GM10248 (cell line): ENCODE measurements around the gene LRP1.

Experiments used
- CTCF ChIA-PET: fragments of 300-600 bp; sonication (Branson Sonifier 250); formaldehyde crosslinking; extraction: SDS; loops from one replicate; lab custom pipeline; 2021; ENCODE audit warnings: antibody characterized with exemption; lab: Yijun Ruan, JAX
- POLR2A ChIA-PET: fragments of 350-650 bp; sonication (Branson Sonifier 250); formaldehyde crosslinking; extraction: SDS; loops from one replicate; lab custom pipeline; 2020; ENCODE audit warnings: antibody characterized with exemption; lab: Yijun Ruan, JAX
- DNase-seq: peaks from one replicate; pipeline ENCODE4 v3.0.0; 2012; ENCODE audit errors: extremely low spot score
- TF ChIP-seq, protein P1 (sequence below): IDR thresholded peaks from 2 replicates; pipeline ENCODE4 v1.5.1; 2012; ENCODE audit warnings: mild to moderate bottlenecking, low read depth; ENCODE audit errors: extremely low read depth, missing control alignments, control extremely low read depth

LRP1 gene

DNA sequence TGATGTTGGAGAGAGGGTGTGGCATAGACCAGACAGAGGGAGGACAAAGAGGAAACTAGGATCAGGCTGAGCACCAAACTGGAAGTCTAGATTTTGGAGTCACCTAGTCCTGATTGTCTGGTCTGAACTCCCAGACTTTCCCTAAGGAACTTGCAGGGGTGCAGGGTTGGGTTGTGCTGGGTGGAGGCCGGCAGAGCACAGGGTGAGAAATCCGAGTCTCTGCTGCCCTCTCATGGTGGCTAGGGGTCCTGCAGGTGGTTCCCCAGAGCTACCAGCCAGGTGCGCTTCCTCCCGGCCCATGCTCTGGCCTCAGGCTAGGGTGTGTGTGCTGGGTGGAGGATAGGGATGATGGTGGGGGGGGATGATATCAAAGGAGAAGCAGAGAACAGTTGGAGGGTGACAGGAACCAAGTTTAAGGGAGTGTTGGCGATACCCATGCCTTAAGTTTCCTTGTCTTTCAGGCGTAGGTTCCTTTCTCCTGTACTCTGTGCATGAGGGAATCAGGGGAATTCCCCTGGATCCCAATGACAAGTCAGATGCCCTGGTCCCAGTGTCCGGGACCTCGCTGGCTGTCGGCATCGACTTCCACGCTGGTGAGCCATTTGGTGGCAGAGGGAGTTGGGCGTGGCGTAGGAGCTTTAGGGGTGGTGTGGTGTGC, 54.8 kb downstream of the LRP1 start:
- DNase-seq: peak; percentile 95
- ChIA-PET POLR2A (no interaction called here), CTCF (interaction anchor here (0.6 to 11.4 kb wide), 31 partner anchors 11 to 343 kb away, joined by 3 to 159 read pairs (median 5); partner anchors contain the start of genes LRP1, NEMP1, SHMT2 and STAC3)
- TF ChIP-seq, protein P1, sequence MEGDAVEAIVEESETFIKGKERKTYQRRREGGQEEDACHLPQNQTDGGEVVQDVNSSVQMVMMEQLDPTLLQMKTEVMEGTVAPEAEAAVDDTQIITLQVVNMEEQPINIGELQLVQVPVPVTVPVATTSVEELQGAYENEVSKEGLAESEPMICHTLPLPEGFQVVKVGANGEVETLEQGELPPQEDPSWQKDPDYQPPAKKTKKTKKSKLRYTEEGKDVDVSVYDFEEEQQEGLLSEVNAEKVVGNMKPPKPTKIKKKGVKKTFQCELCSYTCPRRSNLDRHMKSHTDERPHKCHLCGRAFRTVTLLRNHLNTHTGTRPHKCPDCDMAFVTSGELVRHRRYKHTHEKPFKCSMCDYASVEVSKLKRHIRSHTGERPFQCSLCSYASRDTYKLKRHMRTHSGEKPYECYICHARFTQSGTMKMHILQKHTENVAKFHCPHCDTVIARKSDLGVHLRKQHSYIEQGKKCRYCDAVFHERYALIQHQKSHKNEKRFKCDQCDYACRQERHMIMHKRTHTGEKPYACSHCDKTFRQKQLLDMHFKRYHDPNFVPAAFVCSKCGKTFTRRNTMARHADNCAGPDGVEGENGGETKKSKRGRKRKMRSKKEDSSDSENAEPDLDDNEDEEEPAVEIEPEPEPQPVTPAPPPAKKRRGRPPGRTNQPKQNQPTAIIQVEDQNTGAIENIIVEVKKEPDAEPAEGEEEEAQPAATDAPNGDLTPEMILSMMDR: peak; percentile 90

GRCh38 chr12:57183939-57184725, 55.8 kb downstream of the LRP1 start:
- ChIA-PET POLR2A (no interaction called here), CTCF (interaction anchor here (0.9 to 11.4 kb wide), 24 partner anchors 13 to 256 kb away, joined by 3 to 159 read pairs (median 4); partner anchors contain the start of genes LRP1, SHMT2 and STAC3)
- DNase-seq: no peak
- TF ChIP-seq, protein P1: no peak

GRCh38 chr12:57185403-57185802, 57.1 kb downstream of the LRP1 start:
- no peak for DNase-seq
- ChIA-PET CTCF (interaction anchor here (1.1 to 11.4 kb wide), 12 partner anchors 12 to 177 kb away, joined by 3 to 159 read pairs (median 4); partner anchors contain the start of gene LRP1), POLR2A (no interaction called here)
- TF ChIP-seq, protein P1: no peak

GRCh38 chr12:57185906-57186508, 57.7 kb downstream of the LRP1 start:
- no peak for DNase-seq
- ChIA-PET CTCF (interaction anchor here (1.0 to 11.4 kb wide), 10 partner anchors 12 to 178 kb away, joined by 3 to 159 read pairs (median 8); partner anchors contain the start of genes LRP1 and STAT6), POLR2A (no interaction called here)
- TF ChIP-seq, protein P1: no peak

DNA sequence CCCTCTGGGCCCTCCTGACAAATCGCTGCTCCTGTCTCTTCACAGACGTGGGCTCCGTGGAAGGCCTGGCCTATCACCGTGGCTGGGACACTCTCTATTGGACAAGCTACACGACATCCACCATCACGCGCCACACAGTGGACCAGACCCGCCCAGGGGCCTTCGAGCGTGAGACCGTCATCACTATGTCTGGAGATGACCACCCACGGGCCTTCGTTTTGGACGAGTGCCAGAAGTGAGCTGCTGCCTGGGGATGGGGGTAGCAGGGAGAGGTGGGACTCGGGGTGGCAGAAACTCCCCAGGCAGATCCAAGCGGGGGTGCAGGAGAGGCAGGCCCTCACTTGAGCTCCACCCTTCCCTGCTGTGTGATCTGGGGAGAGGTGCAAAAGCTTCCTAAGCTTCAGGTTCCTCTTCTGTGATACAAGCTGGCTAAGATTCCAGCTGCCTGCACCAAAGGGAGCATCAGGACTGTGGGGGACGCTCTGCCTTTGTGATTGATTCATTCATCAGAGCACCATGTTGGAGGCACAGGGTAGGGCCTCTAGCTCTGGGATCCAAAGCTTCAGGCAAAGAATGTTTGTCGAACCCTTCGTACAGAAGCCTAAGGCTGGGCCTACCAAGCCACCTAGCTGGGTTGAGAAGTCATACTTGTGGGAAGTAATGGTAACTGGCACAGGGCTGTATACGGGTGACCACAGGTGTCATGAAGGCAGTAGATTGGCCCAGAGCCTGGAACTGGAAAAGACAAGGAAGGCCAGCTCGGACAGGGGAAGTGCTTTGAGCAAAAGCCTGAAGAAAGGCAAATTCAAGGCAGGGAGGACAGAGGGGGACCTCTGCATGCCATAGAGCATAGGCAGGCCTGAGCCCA, 59.2 kb downstream of the LRP1 start:
- DNase-seq: no peak
- CTCF ChIA-PET: interaction anchor here (1.0 to 11.4 kb wide), 13 partner anchors 8 to 118 kb away, joined by 3 to 122 read pairs (median 6); partner anchors contain the start of genes SHMT2 and STAT6
- TF ChIP-seq, protein P1: no peak
- POLR2A ChIA-PET: interaction anchor here (0.6 kb wide), 1 partner anchor 1486 kb away, joined by 3 read pairs; no protein-coding TSS in a partner anchor

GRCh38 chr12:57188090-57188425, 59.8 kb downstream of the LRP1 start:
- CTCF ChIA-PET: interaction anchor here (0.9 to 11.4 kb wide), 12 partner anchors 8 to 348 kb away, joined by 3 to 122 read pairs (median 4); no protein-coding TSS in a partner anchor
- DNase-seq: no peak
- TF ChIP-seq, protein P1: no peak
- POLR2A ChIA-PET: no interaction called here
